H1 (cell line): ENCODE results near the gene DISC1. TPM values are rescaled to one million over a fixed set of nuclear protein-coding genes. Genes with fewer than 3 reads are reported as not detected.

Experiments
- CTCF ChIA-PET: fragments of 300-600 bp; sonication (Branson Sonifier 250); formaldehyde crosslinking; loops from one replicate; lab custom pipeline; 2021; ENCODE audit not compliant: partially characterized antibody; lab: Charles Lee
- POLR2A ChIA-PET: fragments of 300-600 bp; sonication (Branson Sonifier 250); formaldehyde crosslinking; loops from one replicate; lab custom pipeline; 2021; ENCODE audit warnings: inconsistent platforms; ENCODE audit not compliant: partially characterized antibody; lab: Charles Lee
- DNase-seq, 2 experiments: peaks; one replicate each; pipeline versions ENCODE4 v3.0.0 to v3.0.0-alpha.2; 2010 to 2022; ENCODE audit warnings: low spot score in 2 of 2, low read depth in 1 of 2, mixed read lengths in 1 of 2
- FAIRE-seq: peaks from 2 replicates; lab custom pipeline; 2011; peaks lifted over from hg19 to GRCh38; lab: Jason Lieb, UNC
- H2AFZ ChIP-seq: 2 replicates; pipeline ENCODE4 v1.8.1; 2012; ENCODE audit warnings: low read length, inconsistent platforms
- H2AK5ac ChIP-seq: 2 replicates; pipeline ENCODE4 v1.6.1; 2013; ENCODE audit warnings: low read depth, low read length
- H2BK120ac ChIP-seq: replicated peaks from 2 replicates; pipeline ENCODE3; 2013; ENCODE audit warnings: low read depth, low read length, inconsistent platforms
- H2BK12ac ChIP-seq: 2 replicates; pipeline ENCODE4 v1.6.1; 2013; ENCODE audit warnings: low read depth, low read length
- H2BK15ac ChIP-seq: 2 replicates; pipeline ENCODE4 v1.6.1; 2013; ENCODE audit warnings: low read length
- H2BK20ac ChIP-seq: 2 replicates; pipeline ENCODE4 v1.6.1; 2013; ENCODE audit warnings: low read length
- H2BK5ac ChIP-seq: 2 replicates; pipeline ENCODE4 v1.6.1; 2013; ENCODE audit warnings: low read depth, low read length
- H3K14ac ChIP-seq: 2 replicates; pipeline ENCODE4 v1.6.1; 2013; ENCODE audit warnings: inconsistent platforms; ENCODE audit not compliant: insufficient read length
- H3K18ac ChIP-seq: 2 replicates; pipeline ENCODE4 v1.6.1; 2013; ENCODE audit warnings: low read length; ENCODE audit errors: extremely low read depth
- H3K23ac ChIP-seq: 2 replicates; pipeline ENCODE4 v1.6.1; 2013; ENCODE audit warnings: inconsistent platforms; ENCODE audit not compliant: insufficient read length
- H3K23me2 ChIP-seq: 2 replicates; pipeline ENCODE4 v1.6.1; 2013; ENCODE audit warnings: low read depth, low read length
- H3K27ac ChIP-seq: 2 replicates; pipeline ENCODE4 v1.6.1; 2011; ENCODE audit warnings: low read depth, low read length, inconsistent platforms
- H3K27me3 ChIP-seq, 4 experiments: replicated peaks in 1 of 4; 1 replicate in 1 of 4; 2 replicates in 3 of 4; pipeline versions ENCODE4 v1.6.1 to v1.8.1; 2011 to 2013; ENCODE audit warnings: low read length in 3 of 4, mild to moderate bottlenecking in 3 of 4, inconsistent platforms in 2 of 4, mixed read lengths in 2 of 4, moderate library complexity in 1 of 4; ENCODE audit not compliant: control insufficient read depth in 3 of 4, insufficient read depth in 3 of 4; ENCODE audit errors: extremely low read depth in 1 of 4
- H3K36me3 ChIP-seq, 4 experiments: 2 replicates each; pipeline versions ENCODE4 v1.6.1 to v1.8.1; 2011 to 2013; ENCODE audit warnings: mild to moderate bottlenecking in 4 of 4, low read length in 3 of 4, moderate library complexity in 2 of 4, control low read depth in 1 of 4, inconsistent platforms in 1 of 4; ENCODE audit not compliant: insufficient read depth in 4 of 4, control insufficient read depth in 2 of 4
- H3K4ac ChIP-seq: replicated peaks from 2 replicates; pipeline ENCODE3; 2013; ENCODE audit warnings: low read length, low read depth, mixed read lengths, inconsistent platforms; ENCODE audit not compliant: insufficient read length
- H3K4me1 ChIP-seq, 4 experiments: replicated peaks in 1 of 4; 1 replicate in 1 of 4; 2 replicates in 3 of 4; pipeline versions ENCODE4 v1.6.1 to v1.8.1; 2011 to 2013; ENCODE audit warnings: low read length in 3 of 4, inconsistent platforms in 2 of 4, mixed read lengths in 1 of 4; ENCODE audit not compliant: insufficient read depth in 4 of 4, control insufficient read depth in 3 of 4
- H3K4me2 ChIP-seq, 2 experiments: 2 replicates each; pipeline versions ENCODE4 v1.6.1 to v1.8.1; 2011 to 2013; ENCODE audit warnings: low read depth in 2 of 2, low read length in 2 of 2, control low read depth in 1 of 2, inconsistent platforms in 1 of 2, mild to moderate bottlenecking in 1 of 2; ENCODE audit not compliant: insufficient read depth in 1 of 2
- H3K4me3 ChIP-seq, 4 experiments: fragments of 200-600, 300-600 bp in 1 of 4; sonication (generic), shearing (Covaris generic), sonication (Bioruptor Twin) in 1 of 4; 2 replicates each; pipeline versions ENCODE4 v1.5.1 to v1.8.1; 2011 to 2016; ENCODE audit warnings: low read length in 4 of 4, low read depth in 3 of 4, control low read depth in 2 of 4, inconsistent platforms in 2 of 4, mild to moderate bottlenecking in 2 of 4, mixed read lengths in 1 of 4, moderate library complexity in 1 of 4; ENCODE audit not compliant: insufficient read depth in 2 of 4; ENCODE audit errors: extremely low read depth in 1 of 4
- H3K56ac ChIP-seq: replicated peaks from 2 replicates; pipeline ENCODE3; 2013; ENCODE audit warnings: low read depth, mild to moderate bottlenecking, mixed read lengths, low read length, inconsistent platforms; ENCODE audit not compliant: insufficient read length
- H3K79me1 ChIP-seq: 2 replicates; pipeline ENCODE4 v1.6.1; 2013; ENCODE audit warnings: low read depth, low read length, control low read depth
- H3K79me2 ChIP-seq, 2 experiments: 2 replicates each; pipeline versions ENCODE4 v1.6.1 to v1.8.1; 2012 to 2013; ENCODE audit warnings: low read length in 2 of 2, mild to moderate bottlenecking in 2 of 2, inconsistent platforms in 1 of 2; ENCODE audit not compliant: insufficient read depth in 2 of 2, control insufficient read depth in 1 of 2
- H3K9ac ChIP-seq, 4 experiments: replicated peaks in 1 of 4; 1 replicate in 1 of 4; 2 replicates in 3 of 4; pipeline versions ENCODE4 v1.6.1 to v1.8.1; 2011 to 2013; ENCODE audit warnings: low read depth in 3 of 4, low read length in 3 of 4, control low read depth in 2 of 4, mild to moderate bottlenecking in 2 of 4, moderate library complexity in 2 of 4, inconsistent platforms in 1 of 4; ENCODE audit errors: extremely low read depth in 1 of 4
- H3K9me3 ChIP-seq, 2 experiments: 2 replicates each; pipeline versions ENCODE4 v1.6.1 to v1.8.1; 2012 to 2013; ENCODE audit warnings: mild to moderate bottlenecking in 2 of 2, moderate library complexity in 2 of 2, control low read depth in 1 of 2, inconsistent platforms in 1 of 2, low read depth in 1 of 2, low read length in 1 of 2, mixed read lengths in 1 of 2; ENCODE audit not compliant: insufficient read depth in 2 of 2
- H4K20me1 ChIP-seq, 2 experiments: replicated peaks in 1 of 2; 2 replicates each; pipeline versions ENCODE3 to v1.8.1; 2011 to 2013; ENCODE audit warnings: inconsistent platforms in 2 of 2, low read length in 2 of 2, mild to moderate bottlenecking in 1 of 2; ENCODE audit not compliant: insufficient read depth in 2 of 2, control insufficient read depth in 1 of 2
- H4K5ac ChIP-seq: 2 replicates; pipeline ENCODE4 v1.6.1; 2013; ENCODE audit warnings: low read length, low read depth, mixed read lengths, inconsistent platforms; ENCODE audit not compliant: insufficient read length
- H4K8ac ChIP-seq: 2 replicates; pipeline ENCODE4 v1.8.0; 2013; ENCODE audit warnings: mild to moderate bottlenecking, moderate library complexity, low read length, inconsistent platforms; ENCODE audit not compliant: insufficient read depth; ENCODE audit errors: extremely low read depth
- H4K91ac ChIP-seq: replicated peaks from 2 replicates; pipeline ENCODE3; 2013; ENCODE audit warnings: low read length, mixed read lengths, inconsistent platforms; ENCODE audit not compliant: insufficient read length
- CHD7 ChIP-seq: fragments of 300-600 bp; sonication (generic); IDR thresholded peaks from 2 replicates; pipeline ENCODE4 v1.7.1; 2012; ENCODE audit warnings: low read length, moderate library complexity, mild to moderate bottlenecking, inconsistent platforms; ENCODE audit not compliant: insufficient replicate concordance
- TEAD4 ChIP-seq: IDR thresholded peaks from 2 replicates; pipeline ENCODE4 v1.6.1; 2012; ENCODE audit warnings: low read depth, low read length, inconsistent platforms, mixed read lengths
- polyA plus RNA-seq, 7 experiments: library from polyadenylated mRNA; depleted of rRNA in 3 of 7; stranded (reverse) in 5 of 7; unstranded in 2 of 7; fragments of >200 nt in 5 of 7; fragments of 200-250 nt in 2 of 7; gene quantifications; 1 replicate in 5 of 7; 2 replicates in 1 of 7; 4 replicates in 1 of 7; pipeline versions ENCODE4 v1.2.1 to v1.2.3, GENCODE V29; 2011 to 2013; ENCODE audit warnings: missing spikeins in 2 of 7, mixed read lengths in 2 of 7
- total RNA-seq: library from RNA; stranded (reverse); fragmentation: NEBNext Ultra II Directional; extraction: Animal tissue kit (Norgen Biotek cat#: 25700); gene quantifications from 2 replicates; pipeline ENCODE4 v1.2.1, GENCODE V29; 2021

The DISC1 gene
- total and polyA plus RNA-seq, 2 of the 8 experiments (the other 6 are each of a cell fraction or from before 2014, with no cell fraction given) = 1.1 to 3.5 TPM

- FAIRE-seq (no peak), DNase-seq (no peak)
- CTCF ChIA-PET = no interaction called here
- Histone ChIP-seq H2BK5ac (no peak overlapping the region), H3K36me3 (peaks cover 0 to 2% (median 0%) of the 10 kb centered on the region in 4 experiments; a peak in 1 of 8 replicates), H3K4me3 (no peak overlapping the region), H2BK120ac (no peak overlapping the region), H2BK20ac (no peak overlapping the region), H4K8ac (no peak overlapping the region), H4K5ac (no peak overlapping the region), H2AK5ac (no peak overlapping the region), H3K27me3 (no peaks in the 10 kb centered on the region), H2BK15ac (no peak overlapping the region), H3K27ac (no peak overlapping the region), H3K56ac (no peak overlapping the region), H3K23ac (no peak overlapping the region), H3K18ac (no peak overlapping the region), H3K4ac (no peak overlapping the region)
- TF ChIP-seq TEAD4 (no peak), CHD7 (no peak)
- TF ChIP-seq, all 59 proteins: peak for 0
- Histone ChIP-seq H4K91ac (no peak overlapping the region), H3K79me2 (no peaks in the 10 kb centered on the region), H3K9ac (no peak overlapping the region), H3K23me2 (no peaks in the 10 kb centered on the region), H3K79me1 (no peaks in the 10 kb centered on the region), H4K20me1 (no peaks in the 10 kb centered on the region), H3K4me2 (no peak overlapping the region), H3K14ac (no peak overlapping the region), H2BK12ac (no peak overlapping the region), H3K9me3 (peaks cover 16 to 21% of the 10 kb centered on the region in 2 experiments), H2AFZ (no peak overlapping the region), H3K4me1 (no peaks in the 10 kb centered on the region)
- POLR2A ChIA-PET = no interaction called here
These were observed 124.8 kb downstream of the DISC1 start for GRCh38 chr1:231751415-231751814.
